Colonic mucosa (tissue), 4 donors: ENCODE results near the gene FBXL15. TPM values are rescaled to one million over a fixed set of nuclear protein-coding genes. Genes with fewer than 3 reads are reported as not detected.
A peak's percentile ranks its signal among the peaks of the same experiment; 100 is the strongest.

ENCODE experiments used
- DNase-seq: peaks from one replicate; pipeline ENCODE4 v3.0.0-alpha.2; 2020
- H3K27ac ChIP-seq: fragments of 200-600 bp; one replicate; pipeline ENCODE4 v1.8.0; 2021
- H3K27me3 ChIP-seq: fragments of 200-600 bp; one replicate; pipeline ENCODE4 v1.8.0; 2021
- H3K36me3 ChIP-seq: fragments of 200-600 bp; one replicate; pipeline ENCODE4 v1.8.0; 2021
- H3K4me1 ChIP-seq: fragments of 200-600 bp; one replicate; pipeline ENCODE4 v1.8.0; 2021; ENCODE audit warnings: mild to moderate bottlenecking
- H3K4me3 ChIP-seq: fragments of 200-600 bp; one replicate; pipeline ENCODE4 v1.8.0; 2021
- H3K9ac ChIP-seq, 2 donors: one replicate each; pipeline ENCODE4 v1.7.0; 2013; ENCODE audit warnings: control low read depth in 2 of 2, low read depth in 2 of 2, low read length in 2 of 2
- H3K9me3 ChIP-seq: fragments of 200-600 bp; one replicate; pipeline ENCODE4 v1.8.0; 2021
- intact Hi-C: fragments of 100-400 bp; cut with DNase I; formaldehyde crosslinking; loops from one replicate; pipeline ENCODE4 v1.14.1; 2022
- total RNA-seq, 2 donors: library from RNA; stranded (reverse); fragmentation: NEBNext Ultra II Directional in 1 of 2; extraction: Animal tissue kit (Norgen Biotek cat#: 25700) in 1 of 2; gene quantifications; one replicate each; pipeline ENCODE4 v1.2.1, GENCODE V29; 2021
- TF ChIP-seq, protein P1 (sequence below): fragments of 200-600 bp; IDR thresholded peaks from one replicate; pipeline ENCODE4 v1.8.0; 2022; ENCODE audit warnings: antibody characterized with exemption, mild to moderate bottlenecking
- donor health status: healthy.
- donor health status: DM: no; HTN: no; CAD: no.
- donor health status: DM: no; HTN: no; CAD: no.

FBXL15 gene
- total RNA-seq, 2 donors from 2014 or later: 23.7 to 37.3 TPM

DNA sequence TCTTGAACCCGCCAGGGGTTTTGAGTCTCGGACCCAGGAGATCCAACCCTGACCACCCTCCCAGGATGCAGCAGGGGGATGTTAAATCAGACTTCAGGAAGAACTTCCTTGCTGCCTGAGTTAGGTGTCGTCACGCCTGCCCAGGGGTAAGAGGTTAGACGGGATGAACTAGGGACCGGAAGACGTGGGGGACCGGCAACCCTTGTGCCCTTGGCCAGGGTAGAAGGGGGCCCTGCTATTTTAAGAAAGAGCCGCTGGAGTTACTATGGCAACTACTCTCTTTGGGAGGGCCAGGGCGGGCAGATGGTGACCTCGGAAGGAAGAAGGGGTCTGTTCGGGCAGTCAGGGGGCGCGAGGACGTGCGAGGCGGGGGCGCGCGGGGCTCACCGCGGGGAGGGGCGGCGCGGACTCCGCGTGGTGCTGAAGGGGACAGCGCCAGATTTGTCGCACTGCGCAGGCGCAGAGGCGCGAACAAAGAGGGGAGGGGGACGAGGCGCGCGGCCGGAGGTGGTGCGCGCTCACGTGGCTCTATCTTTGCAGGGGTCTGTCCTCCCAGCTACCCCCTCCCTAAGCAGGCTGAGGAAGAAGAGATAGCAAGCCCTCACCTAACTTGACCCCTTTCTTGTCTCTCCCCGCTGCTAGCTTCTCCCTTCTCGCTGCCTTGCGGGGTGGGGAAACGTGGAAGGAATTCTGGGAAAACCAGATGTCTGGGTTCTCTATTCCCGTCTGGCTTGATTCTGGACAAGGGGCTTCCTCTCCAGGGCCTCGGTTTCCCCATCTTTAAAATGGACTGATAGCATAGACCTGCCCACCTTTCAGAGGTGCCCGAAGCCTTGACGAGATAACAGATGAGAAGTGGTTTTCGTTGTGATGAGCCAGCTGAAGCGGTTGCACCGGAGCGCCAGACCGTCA lies 1.1 kb upstream of the FBXL15 start:
- Histone ChIP-seq H3K4me1 (peaks cover 15% of the 10 kb centered on the region), H3K9ac (peak overlapping the region; percentile 15 to 30), H3K27me3 (no peaks in the 10 kb centered on the region), H3K4me3 (peak overlapping the region; percentile 71), H3K9me3 (no peaks in the 10 kb centered on the region), H3K27ac (no peak overlapping the region), H3K36me3 (no peaks in the 10 kb centered on the region)
- TF ChIP-seq, protein P1, sequence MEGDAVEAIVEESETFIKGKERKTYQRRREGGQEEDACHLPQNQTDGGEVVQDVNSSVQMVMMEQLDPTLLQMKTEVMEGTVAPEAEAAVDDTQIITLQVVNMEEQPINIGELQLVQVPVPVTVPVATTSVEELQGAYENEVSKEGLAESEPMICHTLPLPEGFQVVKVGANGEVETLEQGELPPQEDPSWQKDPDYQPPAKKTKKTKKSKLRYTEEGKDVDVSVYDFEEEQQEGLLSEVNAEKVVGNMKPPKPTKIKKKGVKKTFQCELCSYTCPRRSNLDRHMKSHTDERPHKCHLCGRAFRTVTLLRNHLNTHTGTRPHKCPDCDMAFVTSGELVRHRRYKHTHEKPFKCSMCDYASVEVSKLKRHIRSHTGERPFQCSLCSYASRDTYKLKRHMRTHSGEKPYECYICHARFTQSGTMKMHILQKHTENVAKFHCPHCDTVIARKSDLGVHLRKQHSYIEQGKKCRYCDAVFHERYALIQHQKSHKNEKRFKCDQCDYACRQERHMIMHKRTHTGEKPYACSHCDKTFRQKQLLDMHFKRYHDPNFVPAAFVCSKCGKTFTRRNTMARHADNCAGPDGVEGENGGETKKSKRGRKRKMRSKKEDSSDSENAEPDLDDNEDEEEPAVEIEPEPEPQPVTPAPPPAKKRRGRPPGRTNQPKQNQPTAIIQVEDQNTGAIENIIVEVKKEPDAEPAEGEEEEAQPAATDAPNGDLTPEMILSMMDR: no peak
- intact Hi-C loops: loop anchor here (5.0 kb wide), 1 partner anchor 63 kb away; no protein-coding TSS in a partner anchor
- DNase-seq: peak; percentile 74

DNA sequence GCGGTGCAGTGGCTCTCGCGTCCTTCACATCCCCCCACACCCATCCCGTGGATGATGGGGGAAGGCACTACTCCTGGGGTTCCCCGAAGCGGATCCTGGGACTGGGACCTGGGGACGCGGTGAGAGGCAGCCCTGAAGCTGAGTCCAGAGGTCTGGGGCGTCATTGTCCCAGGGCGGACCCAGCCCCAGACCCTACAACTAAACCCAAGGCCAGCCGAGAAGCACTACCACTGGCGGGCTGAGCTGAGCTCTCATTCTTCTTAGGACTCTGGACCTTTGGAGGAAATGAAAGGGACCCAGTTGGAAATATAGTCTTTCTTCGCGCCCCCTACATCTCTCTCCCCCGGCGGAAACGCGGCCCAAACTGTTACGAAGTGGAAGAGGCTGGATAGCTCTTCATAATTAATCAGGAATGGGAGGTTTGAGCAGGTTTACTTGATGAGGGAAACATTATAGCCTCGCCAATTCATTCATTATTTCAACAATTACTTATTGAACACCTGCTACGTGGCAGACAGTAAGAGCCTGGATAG lies 389 bp upstream of the FBXL15 start:
- H3K4me1 ChIP-seq: peaks cover 15% of the 10 kb centered on the region

DNA sequence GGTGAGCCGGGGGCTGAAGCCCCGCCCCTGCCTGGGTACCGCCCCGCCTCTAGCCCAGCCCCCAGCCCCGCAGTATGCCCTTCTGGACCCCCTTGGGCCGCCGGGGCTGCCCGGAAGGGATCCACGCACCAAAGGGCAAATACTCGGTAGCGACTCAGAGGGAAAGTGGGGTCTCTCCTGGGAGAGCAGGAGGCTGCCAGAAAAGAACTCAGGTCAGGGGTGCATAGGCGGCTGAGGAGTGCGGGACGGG lies 796 bp downstream of the FBXL15 start:
- H3K4me3 ChIP-seq: peak overlapping the region; percentile 71
- H3K4me1 ChIP-seq: peaks cover 15% of the 10 kb centered on the region
- TF ChIP-seq, protein P1: no peak
- H3K27ac ChIP-seq: peak overlapping the region; percentile 88
- intact Hi-C loops: loop anchor here (5.0 kb wide), 1 partner anchor 61 kb away; no protein-coding TSS in a partner anchor
- H3K9me3 ChIP-seq: no peaks in the 10 kb centered on the region
- H3K36me3 ChIP-seq: no peaks in the 10 kb centered on the region
- no peak for DNase-seq
- no peaks in the 10 kb centered on the region for H3K27me3 ChIP-seq
- peak overlapping the region; percentile 88 to 95 for H3K9ac ChIP-seq

More for the DNA sequence above, 389 bp upstream of the FBXL15 start:
- peak overlapping the region; percentile 88 for H3K27ac ChIP-seq
- intact Hi-C loops: loop anchor here (5.0 kb wide), 1 partner anchor 62 kb away; no protein-coding TSS in a partner anchor
- no peaks in the 10 kb centered on the region for H3K27me3 ChIP-seq
- peak overlapping the region; percentile 71 for H3K4me3 ChIP-seq
- H3K9ac ChIP-seq: peak overlapping the region; percentile 60 to 95
- H3K9me3 ChIP-seq: no peaks in the 10 kb centered on the region
- no peaks in the 10 kb centered on the region for H3K36me3 ChIP-seq
- DNase-seq: no peak
- TF ChIP-seq, protein P1: no peak

DNA sequence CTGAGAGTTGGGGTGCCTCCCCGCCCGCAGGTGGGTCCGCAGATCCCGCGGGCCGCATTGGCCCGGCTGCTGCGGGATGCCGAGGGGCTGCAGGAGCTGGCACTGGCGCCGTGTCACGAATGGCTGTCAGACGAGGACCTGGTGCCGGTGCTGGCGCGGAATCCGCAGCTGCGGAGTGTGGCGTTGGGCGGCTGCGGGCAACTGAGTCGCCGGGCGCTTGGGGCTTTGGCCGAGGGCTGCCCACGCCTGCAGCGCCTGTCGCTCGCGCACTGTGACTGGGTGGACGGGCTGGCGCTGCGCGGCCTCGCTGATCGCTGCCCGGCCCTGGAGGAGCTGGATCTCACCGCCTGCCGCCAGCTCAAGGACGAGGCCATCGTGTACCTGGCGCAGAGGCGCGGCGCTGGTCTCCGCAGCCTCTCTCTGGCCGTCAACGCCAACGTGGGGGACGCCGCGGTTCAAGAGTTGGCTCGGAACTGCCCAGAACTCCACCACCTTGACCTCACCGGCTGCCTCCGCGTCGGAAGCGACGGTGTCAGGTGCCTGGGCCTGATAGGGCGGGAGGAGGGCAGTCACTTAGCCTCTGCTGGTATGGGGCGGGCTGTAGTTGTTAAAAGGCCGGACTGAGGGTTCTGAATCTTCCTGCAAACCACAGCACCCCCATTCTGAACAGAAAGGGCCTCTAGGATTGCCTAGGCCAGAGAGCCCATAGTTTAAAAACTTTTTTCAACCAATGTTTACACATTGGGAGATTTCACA lies 1.3 kb downstream of the FBXL15 start:
- peak; percentile 67 for DNase-seq
- H3K36me3 ChIP-seq: no peaks in the 10 kb centered on the region

More for the DNA sequence above, 1.3 kb downstream of the FBXL15 start:
- Histone ChIP-seq H3K9me3 (no peaks in the 10 kb centered on the region), H3K9ac (peak overlapping the region; percentile 88 to 95), H3K4me1 (peaks cover 15% of the 10 kb centered on the region), H3K27ac (peak overlapping the region; percentile 88), H3K4me3 (peak overlapping the region; percentile 71), H3K27me3 (no peaks in the 10 kb centered on the region)
- TF ChIP-seq, protein P1: no peak
- intact Hi-C loops: loop anchor here (5.0 kb wide), 1 partner anchor 60 kb away; no protein-coding TSS in a partner anchor
